ENCODE measurements around the gene CYP3A7.
"Not testable (repeated sequence)": the region's sequence is repeated elsewhere in the genome, so short reads cannot be mapped to it uniquely, and the experiment has no call there.

The CYP3A7 gene

DNA sequence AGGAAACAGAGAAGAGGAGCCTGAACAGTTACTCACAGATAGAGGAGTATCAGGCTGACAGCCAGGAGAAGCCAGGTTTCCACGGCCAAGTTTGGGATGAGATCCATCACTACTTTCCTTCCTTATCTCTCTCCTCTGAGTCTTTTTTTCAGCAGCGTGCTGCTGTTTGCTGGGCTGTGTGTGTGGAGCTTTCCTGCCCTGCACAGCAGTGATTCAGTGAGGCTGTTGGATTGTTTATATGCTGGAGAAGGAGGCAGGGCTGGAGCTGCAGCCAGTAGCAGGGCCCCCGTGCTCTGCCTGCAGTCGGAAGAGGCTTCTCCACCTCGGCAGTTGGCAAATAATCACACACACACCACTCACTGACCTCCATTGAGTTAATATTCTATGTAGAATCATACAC, at the start of gene CYP3A7:
Gene CYP3A7 (minus strand): TSS at position 210 of the 400 bp plus-strand sequence. CDS start 103 bp downstream, at position 107.
- H3K4me3 ChIP-seq (ENCODE audit: low read depth, low read length), result no peak within 1 kb of the TSS
- no peak for DNase-seq (ENCODE audit: low read depth)

DNA sequence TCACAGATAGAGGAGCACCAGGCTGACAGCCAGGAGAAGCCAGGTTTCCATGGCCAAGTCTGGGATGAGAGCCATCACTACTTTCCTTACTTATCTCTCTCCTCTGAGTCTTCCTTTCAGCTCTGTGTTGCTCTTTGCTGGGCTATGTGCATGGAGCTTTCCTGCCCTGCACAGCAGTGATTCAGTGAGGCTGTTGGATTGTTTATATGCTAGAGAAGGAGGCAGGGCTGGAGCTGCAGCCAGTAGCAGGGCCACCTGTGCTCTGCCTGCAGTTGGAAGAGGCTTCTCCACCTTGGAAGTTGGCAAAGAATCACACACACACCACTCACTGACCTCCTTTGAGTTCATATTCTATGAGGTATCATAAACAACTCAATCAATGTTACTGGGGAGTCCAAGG, 49.0 kb upstream of the CYP3A7 start, which contains the start of gene CYP3A4:
Gene CYP3A4 (minus strand): TSS at position 178 of the 400 bp plus-strand sequence. CDS start 103 bp downstream, at position 75.
- no peak for DNase-seq (ENCODE audit: low read depth)

GRCh38 chr7:99782012-99782953, 47.3 kb upstream of the CYP3A7 start:
- H3K4me3 ChIP-seq (ENCODE audit: low read depth, low read length), result no peak overlapping the region
- no peak for DNase-seq (ENCODE audit: low read depth)

More for the DNA sequence above, 49.0 kb upstream of the CYP3A7 start, which contains the start of gene CYP3A4:
- no peak within 1 kb of the TSS for H3K4me3 ChIP-seq (ENCODE audit: low read depth, low read length)

- no peak overlapping the region for H3K4me3 ChIP-seq (ENCODE audit: low read depth, low read length)
- no peak for DNase-seq (ENCODE audit: low read depth)
Measured at GRCh38 chr7:99780588-99780987, 45.6 kb upstream of the CYP3A7 start.

DNA sequence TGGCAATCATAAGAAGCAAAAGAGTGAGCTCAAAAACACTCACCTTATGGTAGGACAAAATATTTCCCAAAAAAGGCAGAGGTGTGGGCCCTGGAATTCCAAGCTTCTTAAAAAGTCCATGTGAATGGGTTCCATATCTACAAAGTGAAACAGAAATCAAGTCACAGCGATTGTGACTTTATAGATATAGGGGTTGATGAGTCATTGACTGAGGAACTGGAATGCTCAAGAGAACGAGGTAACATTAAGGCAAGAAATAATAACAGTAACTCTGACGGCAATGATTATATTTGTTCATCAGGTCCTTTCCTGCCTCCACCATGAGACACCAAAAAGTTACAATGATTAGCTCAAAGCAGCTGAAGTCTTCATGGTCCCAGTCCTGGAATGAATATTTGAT, 45.0 kb upstream of the CYP3A7 start:
- no peak for DNase-seq (ENCODE audit: low read depth)

GRCh38 chr7:99778880-99779279, 43.9 kb upstream of the CYP3A7 start:
- H3K4me3 ChIP-seq (ENCODE audit: low read depth, low read length), result no peak overlapping the region
- DNase-seq (ENCODE audit: low read depth), result no peak

More for the DNA sequence above, 45.0 kb upstream of the CYP3A7 start:
- H3K4me3 ChIP-seq (ENCODE audit: low read depth, low read length), result no peak overlapping the region

GRCh38 chr7:99773395-99773794, 38.4 kb upstream of the CYP3A7 start:
- H3K4me3 ChIP-seq (ENCODE audit: low read depth, low read length); DNase-seq (ENCODE audit: low read depth): not testable (repeated sequence)

GRCh38 chr7:99772565-99772964, 37.6 kb upstream of the CYP3A7 start:
- no peak for DNase-seq (ENCODE audit: low read depth)
- no peak overlapping the region for H3K4me3 ChIP-seq (ENCODE audit: low read depth, low read length)

- not testable (repeated sequence) for DNase-seq (ENCODE audit: low read depth); H3K4me3 ChIP-seq (ENCODE audit: low read depth, low read length)
Measured at GRCh38 chr7:99769494-99769893, 34.5 kb upstream of the CYP3A7 start.

GRCh38 chr7:99768471-99768870, 33.5 kb upstream of the CYP3A7 start:
- no peak for DNase-seq (ENCODE audit: low read depth)
- H3K4me3 ChIP-seq (ENCODE audit: low read depth, low read length), result no peak overlapping the region

DNA sequence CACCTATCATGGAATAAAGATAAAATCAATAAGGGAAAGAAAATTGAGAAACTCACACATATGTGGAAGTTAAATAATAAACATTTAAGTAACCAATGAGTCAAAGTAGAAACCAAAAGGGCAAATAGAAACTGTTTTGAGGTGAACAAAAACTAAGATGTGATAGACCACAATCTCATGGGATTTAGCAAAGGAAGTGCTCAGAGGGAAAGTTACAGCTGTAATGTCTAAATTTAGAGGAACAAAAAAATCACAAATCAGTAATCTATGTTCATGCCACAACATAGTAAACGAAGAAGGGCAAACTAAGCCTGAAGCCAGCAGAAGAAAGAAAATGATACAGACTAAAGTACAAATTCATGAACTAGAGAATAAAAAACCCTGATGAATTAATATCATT, 32.7 kb upstream of the CYP3A7 start:
- no peak overlapping the region for H3K4me3 ChIP-seq (ENCODE audit: low read depth, low read length)
- no peak for DNase-seq (ENCODE audit: low read depth)

DNA sequence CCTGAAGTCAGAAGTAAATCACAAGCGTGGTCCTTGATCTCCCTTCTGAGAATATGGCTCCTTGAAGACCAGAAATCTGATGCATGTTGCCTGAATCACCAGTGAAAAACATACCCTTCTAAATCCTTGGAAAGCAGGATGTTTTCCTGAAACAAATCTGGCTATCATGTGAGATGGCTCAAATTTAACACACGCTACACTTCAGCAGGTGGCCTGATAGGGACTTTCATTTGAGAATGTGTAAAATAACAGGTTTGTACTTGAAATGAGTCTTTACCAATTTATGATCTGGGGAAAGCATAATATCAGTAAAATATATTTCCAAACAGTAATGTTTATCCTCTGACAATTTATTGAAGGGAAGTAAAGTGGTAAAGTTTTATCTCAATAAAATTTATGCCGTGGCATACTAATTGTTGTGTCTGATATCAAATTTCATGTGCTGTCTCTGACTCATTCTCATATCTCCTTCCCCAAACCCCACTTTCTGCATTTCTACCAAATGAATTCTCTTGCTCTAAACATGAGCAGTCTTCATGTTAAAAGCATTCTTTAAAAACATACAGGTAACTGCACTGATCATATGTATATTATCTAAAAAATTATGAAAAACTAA, 31.6 kb upstream of the CYP3A7 start:
- H3K4me3 ChIP-seq (ENCODE audit: low read depth, low read length), result no peak overlapping the region
- DNase-seq (ENCODE audit: low read depth), result no peak

- H3K4me3 ChIP-seq (ENCODE audit: low read depth, low read length), result no peak overlapping the region
- no peak for DNase-seq (ENCODE audit: low read depth)
Measured at GRCh38 chr7:99764478-99764877, 29.5 kb upstream of the CYP3A7 start.

DNA sequence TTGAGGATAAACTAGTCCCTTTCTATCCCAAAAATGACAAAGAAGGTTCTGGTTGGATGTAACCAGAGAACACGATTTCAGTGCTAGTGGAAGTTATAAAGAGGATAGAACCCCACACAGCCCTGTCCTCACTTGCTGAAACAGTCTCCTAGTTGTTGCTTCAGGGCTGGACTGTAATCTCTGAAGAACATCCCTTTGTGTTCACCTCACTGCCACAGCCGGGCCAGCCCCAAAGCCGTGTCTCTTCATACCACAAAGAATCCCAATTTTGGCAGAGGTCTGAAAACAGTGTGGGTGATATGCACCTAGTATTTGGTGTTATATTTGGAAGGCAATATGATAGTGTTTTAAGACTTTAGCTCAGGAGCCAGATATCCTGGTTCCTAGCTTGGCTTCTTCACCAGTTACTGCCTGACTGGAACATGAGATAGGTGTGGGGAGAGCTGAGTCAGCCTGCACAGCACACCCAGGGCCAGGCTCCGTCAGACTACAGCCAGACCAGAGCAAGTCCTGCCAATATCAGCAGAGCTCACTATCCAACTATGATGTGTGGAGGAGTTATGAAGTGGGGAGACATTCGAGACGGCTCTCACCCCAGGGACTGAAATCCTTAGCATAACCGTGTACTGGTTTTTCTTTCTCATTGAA, 27.8 kb upstream of the CYP3A7 start:
- H3K4me3 ChIP-seq (ENCODE audit: low read depth, low read length), result no peak overlapping the region
- peak; percentile 95 for DNase-seq (ENCODE audit: low read depth)

- H3K4me3 ChIP-seq (ENCODE audit: low read depth, low read length), result no peak overlapping the region
- no peak for DNase-seq (ENCODE audit: low read depth)
Measured at GRCh38 chr7:99755085-99755484, 20.1 kb upstream of the CYP3A7 start.

DNA sequence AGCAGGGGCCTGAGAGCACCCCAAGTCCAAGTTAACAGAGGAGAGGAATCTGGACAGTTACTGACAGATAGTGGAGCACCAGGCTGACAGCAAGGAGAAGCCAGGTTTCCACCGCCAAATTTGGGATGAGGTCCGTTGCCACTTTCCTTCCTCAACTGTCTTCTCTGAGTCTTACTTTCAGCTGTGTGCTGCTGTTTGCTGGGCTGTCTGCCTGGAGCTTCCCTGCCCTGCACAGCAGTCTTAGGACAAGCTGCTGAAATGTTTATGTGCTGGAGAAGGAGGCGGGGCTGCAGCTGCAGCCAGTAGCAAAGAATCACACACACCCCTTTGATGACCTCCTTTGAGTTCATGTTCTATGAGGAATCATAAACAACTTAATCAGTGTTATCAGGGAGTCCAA, 17.4 kb upstream of the CYP3A7 start:
- DNase-seq (ENCODE audit: low read depth), result no peak
- no peak overlapping the region for H3K4me3 ChIP-seq (ENCODE audit: low read depth, low read length)

GRCh38 chr7:99751322-99752052, 16.5 kb upstream of the CYP3A7 start:
- DNase-seq (ENCODE audit: low read depth); H3K4me3 ChIP-seq (ENCODE audit: low read depth, low read length): not testable (repeated sequence)

- DNase-seq (ENCODE audit: low read depth), result no peak
- H3K4me3 ChIP-seq (ENCODE audit: low read depth, low read length), result no peak overlapping the region
Measured at GRCh38 chr7:99748846-99749579, 14.0 kb upstream of the CYP3A7 start.

- H3K4me3 ChIP-seq (ENCODE audit: low read depth, low read length); DNase-seq (ENCODE audit: low read depth): not testable (repeated sequence)
Measured at GRCh38 chr7:99746915-99747314, 11.9 kb upstream of the CYP3A7 start.
